Measurements from ENCODE around the gene PKHD1. TPM values are rescaled to one million over a fixed set of nuclear protein-coding genes. Genes with fewer than 3 reads are reported as not detected.

The PKHD1 gene
- total RNA-seq, 1 experiment from 2014 or later, result 0.43 TPM

DNA sequence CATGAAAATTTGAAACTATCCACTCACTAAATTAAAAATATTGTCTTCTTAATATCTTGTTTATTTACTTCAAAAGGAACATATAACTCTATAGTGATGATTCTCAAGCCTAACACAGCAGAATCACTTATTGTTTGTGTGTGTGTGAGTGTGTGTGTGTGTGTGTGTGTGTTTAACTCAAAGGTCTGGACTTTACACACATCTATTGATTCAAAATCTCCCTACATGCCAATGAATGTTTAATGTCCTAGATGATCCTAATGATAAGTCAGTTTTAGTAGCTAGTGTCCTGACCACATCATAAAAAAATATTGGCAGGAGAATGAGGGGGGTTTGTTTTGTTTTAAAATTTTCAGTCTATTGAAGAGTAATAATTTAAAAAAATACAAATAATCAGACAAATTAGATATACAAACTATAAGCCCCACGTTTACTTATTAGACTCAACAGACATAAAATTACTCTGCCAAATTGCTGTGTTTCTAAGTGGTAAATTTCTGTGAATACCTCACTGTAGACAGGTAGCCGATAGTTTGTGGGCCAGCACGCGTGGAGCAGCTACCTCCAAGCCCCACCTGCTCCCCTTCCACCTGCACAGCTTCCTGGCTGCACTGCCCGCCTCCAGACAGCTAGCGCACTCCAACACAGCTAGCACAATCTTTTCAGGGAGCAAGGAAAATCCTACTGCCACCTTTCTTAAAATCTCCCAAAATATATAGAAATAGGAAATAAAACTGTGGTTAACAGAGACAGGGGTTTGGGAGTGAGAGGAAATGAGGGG, 349.6 kb downstream of the PKHD1 start:
- intact Hi-C loops (cut with micrococcal nuclease; ENCODE audit: unreplicated experiment), result loop anchor here (10.0 kb wide), 1 partner anchor 207 kb away; no protein-coding TSS in a partner anchor
- ChIA-PET CTCF (no interaction called here), POLR2A (ENCODE audit: low non-redundant PET) (no interaction called here)
- H3K4me1 ChIP-seq (ENCODE audit: insufficient read depth, low read length, poor library complexity, severe bottlenecking), result no peaks in the 10 kb centered on the region
- H3K4me3 ChIP-seq (ENCODE audit: low read depth, low read length, poor library complexity, severe bottlenecking), result no peak overlapping the region
- no TSS peak for BruUV-seq (replicated peaks)
- peaks cover 19% of the 10 kb centered on the region for H3K27me3 ChIP-seq (replicated peaks; ENCODE audit: insufficient read depth, low read depth, low read length, poor library complexity)
- no peak for TF ChIP-seq EZH2 (IDR thresholded peaks at IDR 0.05; ENCODE audit: borderline replicate concordance, low read depth, low read length, poor library complexity, severe bottlenecking)
- TF ChIP-seq, protein P1, sequence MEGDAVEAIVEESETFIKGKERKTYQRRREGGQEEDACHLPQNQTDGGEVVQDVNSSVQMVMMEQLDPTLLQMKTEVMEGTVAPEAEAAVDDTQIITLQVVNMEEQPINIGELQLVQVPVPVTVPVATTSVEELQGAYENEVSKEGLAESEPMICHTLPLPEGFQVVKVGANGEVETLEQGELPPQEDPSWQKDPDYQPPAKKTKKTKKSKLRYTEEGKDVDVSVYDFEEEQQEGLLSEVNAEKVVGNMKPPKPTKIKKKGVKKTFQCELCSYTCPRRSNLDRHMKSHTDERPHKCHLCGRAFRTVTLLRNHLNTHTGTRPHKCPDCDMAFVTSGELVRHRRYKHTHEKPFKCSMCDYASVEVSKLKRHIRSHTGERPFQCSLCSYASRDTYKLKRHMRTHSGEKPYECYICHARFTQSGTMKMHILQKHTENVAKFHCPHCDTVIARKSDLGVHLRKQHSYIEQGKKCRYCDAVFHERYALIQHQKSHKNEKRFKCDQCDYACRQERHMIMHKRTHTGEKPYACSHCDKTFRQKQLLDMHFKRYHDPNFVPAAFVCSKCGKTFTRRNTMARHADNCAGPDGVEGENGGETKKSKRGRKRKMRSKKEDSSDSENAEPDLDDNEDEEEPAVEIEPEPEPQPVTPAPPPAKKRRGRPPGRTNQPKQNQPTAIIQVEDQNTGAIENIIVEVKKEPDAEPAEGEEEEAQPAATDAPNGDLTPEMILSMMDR (conservative IDR thresholded peaks at IDR 0.05; ENCODE audit: low read depth, low read length), result no peak
- no peaks in the 10 kb centered on the region for H3K9me3 ChIP-seq (ENCODE audit: low read depth, low read length, poor library complexity, severe bottlenecking)
- no peak for DNase-seq (ENCODE audit: low spot score)
- no peak overlapping the region for H3K27ac ChIP-seq (ENCODE audit: low read depth, low read length, poor library complexity, severe bottlenecking)
- no peaks in the 10 kb centered on the region for H3K36me3 ChIP-seq (ENCODE audit: insufficient read depth, low read length, poor library complexity, severe bottlenecking)

DNA sequence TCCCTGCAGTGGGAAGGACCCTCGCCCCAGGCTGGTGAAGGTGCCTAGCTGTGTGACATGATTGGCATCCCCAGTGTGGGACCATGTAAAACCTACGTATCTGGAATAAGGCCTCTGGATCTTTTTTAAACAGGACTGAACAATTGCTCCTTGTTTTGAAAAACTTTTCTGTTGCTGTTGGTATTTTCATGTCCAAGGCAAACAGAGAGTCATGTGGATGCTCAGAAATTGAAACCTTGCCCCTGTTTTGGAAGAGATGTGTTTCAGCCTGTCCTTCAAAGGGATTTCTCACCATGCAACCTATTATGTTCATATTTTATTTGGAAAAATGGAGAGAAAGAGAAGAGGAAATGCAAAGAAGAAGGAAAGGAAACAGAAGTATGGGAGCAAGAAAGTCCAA, 362.3 kb downstream of the PKHD1 start:
- BruUV-seq (replicated peaks), result no TSS peak
- Histone ChIP-seq H3K27ac (ENCODE audit: low read depth, low read length, poor library complexity, severe bottlenecking) (no peak overlapping the region), H3K36me3 (ENCODE audit: insufficient read depth, low read length, poor library complexity, severe bottlenecking) (no peaks in the 10 kb centered on the region), H3K4me3 (ENCODE audit: low read depth, low read length, poor library complexity, severe bottlenecking) (no peak overlapping the region), H3K4me1 (ENCODE audit: insufficient read depth, low read length, poor library complexity, severe bottlenecking) (no peaks in the 10 kb centered on the region), H3K9me3 (ENCODE audit: low read depth, low read length, poor library complexity, severe bottlenecking) (no peaks in the 10 kb centered on the region), H3K27me3 (replicated peaks; ENCODE audit: insufficient read depth, low read depth, low read length, poor library complexity) (peaks cover 6% of the 10 kb centered on the region)
- no peak for DNase-seq (ENCODE audit: low spot score)
- ChIA-PET POLR2A (ENCODE audit: low non-redundant PET) (no interaction called here), CTCF (no interaction called here)
- TF ChIP-seq, protein P1 (conservative IDR thresholded peaks at IDR 0.05; ENCODE audit: low read depth, low read length), result no peak
- no peak for TF ChIP-seq EZH2 (IDR thresholded peaks at IDR 0.05; ENCODE audit: borderline replicate concordance, low read depth, low read length, poor library complexity, severe bottlenecking)
- intact Hi-C loops (cut with micrococcal nuclease; ENCODE audit: unreplicated experiment), result no loop called here

DNA sequence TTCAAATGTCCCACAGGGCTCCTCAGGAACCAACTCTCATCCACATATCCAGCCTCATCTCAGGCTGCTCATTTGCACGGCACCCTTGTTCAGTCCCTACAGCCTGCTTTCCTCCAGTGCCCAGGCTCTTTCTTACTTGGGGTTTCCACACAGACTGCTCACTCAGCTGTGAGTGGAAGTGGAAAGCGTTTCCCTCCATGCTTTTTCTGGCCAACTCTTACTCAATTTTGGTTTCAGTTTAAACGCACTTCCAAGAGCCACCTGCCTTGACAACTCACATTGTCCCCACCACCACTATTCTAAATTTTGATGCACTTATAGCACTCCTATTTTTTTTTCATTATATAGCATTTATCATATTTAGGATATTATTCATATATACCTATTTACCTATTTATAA, 367.1 kb downstream of the PKHD1 start:
- DNase-seq (ENCODE audit: low spot score), result no peak
- no peak overlapping the region for H3K4me3 ChIP-seq (ENCODE audit: low read depth, low read length, poor library complexity, severe bottlenecking)
- no peak overlapping the region for H3K27ac ChIP-seq (ENCODE audit: low read depth, low read length, poor library complexity, severe bottlenecking)
- intact Hi-C loops (cut with micrococcal nuclease; ENCODE audit: unreplicated experiment), result no loop called here
- POLR2A ChIA-PET (ENCODE audit: low non-redundant PET), result no interaction called here
- CTCF ChIA-PET, result interaction anchor here (0.8 kb wide), 1 partner anchor 33 kb away, joined by 3 read pairs; no protein-coding TSS in a partner anchor
- BruUV-seq (replicated peaks), result no TSS peak
- no peaks in the 10 kb centered on the region for H3K4me1 ChIP-seq (ENCODE audit: insufficient read depth, low read length, poor library complexity, severe bottlenecking)
- no peaks in the 10 kb centered on the region for H3K36me3 ChIP-seq (ENCODE audit: insufficient read depth, low read length, poor library complexity, severe bottlenecking)
- no peak for TF ChIP-seq EZH2 (IDR thresholded peaks at IDR 0.05; ENCODE audit: borderline replicate concordance, low read depth, low read length, poor library complexity, severe bottlenecking)
- TF ChIP-seq, protein P1 (conservative IDR thresholded peaks at IDR 0.05; ENCODE audit: low read depth, low read length), result no peak
- H3K9me3 ChIP-seq (ENCODE audit: low read depth, low read length, poor library complexity, severe bottlenecking), result no peaks in the 10 kb centered on the region
- no peaks in the 10 kb centered on the region for H3K27me3 ChIP-seq (replicated peaks; ENCODE audit: insufficient read depth, low read depth, low read length, poor library complexity)
